ENCODE results near the gene KCNS3. TPM values are rescaled to one million over a fixed set of nuclear protein-coding genes. Genes with fewer than 3 reads are reported as not detected.

Gene KCNS3
- total RNA-seq, 5 donors from 2014 or later (not counting 1 experiment from before 2014, with no cell fraction given): 0.22 TPM; not detected in 4

DNA sequence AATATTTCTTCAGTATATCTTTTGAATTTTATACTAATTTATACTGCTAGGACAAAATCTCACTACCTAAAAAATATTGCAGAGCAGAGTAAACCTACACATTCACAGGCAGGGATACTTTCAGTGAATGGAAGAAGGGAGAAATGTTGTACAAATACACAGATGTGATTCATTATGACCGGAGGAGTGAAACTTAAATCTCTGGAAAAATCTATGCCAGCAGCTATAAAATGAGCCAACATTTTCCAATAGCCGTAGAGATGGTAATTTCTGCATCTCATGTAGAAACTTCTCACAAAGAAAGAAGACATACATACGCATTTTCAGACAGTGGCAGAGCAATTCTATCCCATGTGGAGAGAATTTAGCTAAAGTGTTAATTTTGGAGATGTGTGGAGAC is 54.8 kb downstream of the KCNS3 start:
- WGBS (ENCODE audit: insufficient coverage): no CpG with 5 or more reads among the region's 3 CpGs
- Mint-ChIP-seq H3K4me3 (no peak overlapping the region), H3K36me3 (no peaks in the 10 kb centered on the region), H3K27ac (no peak overlapping the region), H3K4me1 (no peaks in the 10 kb centered on the region), H3K27me3 (peaks cover 20 to 23% of the 10 kb centered on the region in 2 donors), H3K9me3 (peaks cover 0 to 2% (median 0%) of the 10 kb centered on the region in 3 donors)
- Histone ChIP-seq H3K36me3 (ENCODE audit: control insufficient read depth in 2 of 2, extremely low read depth in 1 of 2, insufficient read depth in 1 of 2, low read length in 1 of 2) (no peaks in the 10 kb centered on the region), H3K27ac (ENCODE audit: low read length) (no peak overlapping the region), H3K4me3 (ENCODE audit: control insufficient read depth in 1 of 2, extremely low read depth in 1 of 2, low read length in 1 of 2) (no peak overlapping the region), H3K9me3 (no peaks in the 10 kb centered on the region), H3K27me3 (replicated peaks in 1 of 2; ENCODE audit: control insufficient read depth in 2 of 2, extremely low read depth in 1 of 2, insufficient read depth in 2 of 2, low read length in 1 of 2) (peaks cover 0 to 4% of the 10 kb centered on the region in 2 experiments), H3K4me1 (ENCODE audit: control insufficient read depth in 1 of 2, extremely low read depth in 1 of 2, insufficient read depth in 2 of 2, low read length in 2 of 2) (no peaks in the 10 kb centered on the region)
- CTCF ChIA-PET: no interaction called here
- no peak for ATAC-seq (replicated peaks in 1 of 4)
- no peak for DNase-seq
- POLR2A ChIA-PET: no interaction called here

DNA sequence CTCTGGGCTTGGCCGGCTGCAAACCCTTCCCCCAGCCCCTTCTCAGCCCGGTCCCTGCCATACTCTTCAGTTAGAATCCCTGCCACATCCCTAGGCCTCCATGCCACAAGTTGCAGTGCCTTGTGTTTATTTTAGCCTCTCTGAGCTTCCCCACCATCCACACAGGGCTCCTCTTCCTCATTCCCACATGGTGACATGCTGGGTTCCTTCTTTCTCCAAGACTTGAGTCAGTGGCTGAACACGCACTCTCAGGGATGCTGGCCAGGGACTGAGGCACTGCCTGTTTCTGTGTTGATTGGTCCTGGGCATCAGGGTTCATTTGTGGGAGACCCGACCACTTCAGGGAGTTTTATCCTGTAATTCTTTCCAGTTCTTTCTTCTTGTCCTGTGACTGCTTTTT is 56.3 kb downstream of the KCNS3 start:
- no peak for ATAC-seq (replicated peaks in 1 of 4)
- 54% methylated on average over 2 of the region's 4 CpGs for WGBS (ENCODE audit: insufficient coverage)
- Histone ChIP-seq H3K27me3 (replicated peaks in 1 of 2; ENCODE audit: control insufficient read depth in 2 of 2, extremely low read depth in 1 of 2, insufficient read depth in 2 of 2, low read length in 1 of 2) (peaks cover 0 to 4% of the 10 kb centered on the region in 2 experiments), H3K9me3 (no peaks in the 10 kb centered on the region), H3K4me1 (ENCODE audit: control insufficient read depth in 1 of 2, extremely low read depth in 1 of 2, insufficient read depth in 2 of 2, low read length in 2 of 2) (no peaks in the 10 kb centered on the region), H3K36me3 (ENCODE audit: control insufficient read depth in 2 of 2, extremely low read depth in 1 of 2, insufficient read depth in 1 of 2, low read length in 1 of 2) (no peaks in the 10 kb centered on the region), H3K4me3 (ENCODE audit: control insufficient read depth in 1 of 2, extremely low read depth in 1 of 2, low read length in 1 of 2) (no peak overlapping the region), H3K27ac (ENCODE audit: low read length) (no peak overlapping the region)
- H3K27me3 Mint-ChIP-seq: peaks cover 19% of the 10 kb centered on the region in 2 donors
- H3K4me1 Mint-ChIP-seq: no peaks in the 10 kb centered on the region
- ChIA-PET POLR2A (no interaction called here), CTCF (no interaction called here)
- no peak overlapping the region for H3K27ac Mint-ChIP-seq
- peaks cover 0 to 6% (median 3%) of the 10 kb centered on the region in 3 donors for H3K9me3 Mint-ChIP-seq
- no peaks in the 10 kb centered on the region for H3K36me3 Mint-ChIP-seq
- H3K4me3 Mint-ChIP-seq: no peak overlapping the region
- no peak for DNase-seq

- H3K4me1 Mint-ChIP-seq: no peaks in the 10 kb centered on the region
- DNase-seq (no peak), ATAC-seq (replicated peaks in 1 of 4) (no peak)
- H3K4me3 Mint-ChIP-seq: no peak overlapping the region
- ChIA-PET CTCF (no interaction called here), POLR2A (no interaction called here)
- Histone ChIP-seq H3K4me3 (ENCODE audit: control insufficient read depth in 1 of 2, extremely low read depth in 1 of 2, low read length in 1 of 2) (no peak overlapping the region), H3K9me3 (no peaks in the 10 kb centered on the region), H3K27me3 (replicated peaks in 1 of 2; ENCODE audit: control insufficient read depth in 2 of 2, extremely low read depth in 1 of 2, insufficient read depth in 2 of 2, low read length in 1 of 2) (peaks cover 0 to 4% of the 10 kb centered on the region in 2 experiments), H3K4me1 (ENCODE audit: control insufficient read depth in 1 of 2, extremely low read depth in 1 of 2, insufficient read depth in 2 of 2, low read length in 2 of 2) (no peaks in the 10 kb centered on the region), H3K27ac (ENCODE audit: low read length) (no peak overlapping the region), H3K36me3 (ENCODE audit: control insufficient read depth in 2 of 2, extremely low read depth in 1 of 2, insufficient read depth in 1 of 2, low read length in 1 of 2) (no peaks in the 10 kb centered on the region)
- 80% methylated on average over 1 of the region's 6 CpGs for WGBS (ENCODE audit: insufficient coverage)
- peaks cover 15 to 19% of the 10 kb centered on the region in 2 donors for H3K27me3 Mint-ChIP-seq
- no peaks in the 10 kb centered on the region for H3K36me3 Mint-ChIP-seq
- no peak overlapping the region for H3K27ac Mint-ChIP-seq
- H3K9me3 Mint-ChIP-seq: peaks cover 0 to 6% (median 3%) of the 10 kb centered on the region in 3 donors
These were observed 56.9 kb downstream of the KCNS3 start for GRCh38 chr2:17935242-17935885.

GRCh38 chr2:17936599-17936998 is 58.1 kb downstream of the KCNS3 start:
- Histone ChIP-seq H3K4me3 (ENCODE audit: control insufficient read depth in 1 of 2, extremely low read depth in 1 of 2, low read length in 1 of 2) (no peak overlapping the region), H3K27me3 (replicated peaks in 1 of 2; ENCODE audit: control insufficient read depth in 2 of 2, extremely low read depth in 1 of 2, insufficient read depth in 2 of 2, low read length in 1 of 2) (peaks cover 0 to 4% of the 10 kb centered on the region in 2 experiments), H3K9me3 (no peaks in the 10 kb centered on the region), H3K4me1 (ENCODE audit: control insufficient read depth in 1 of 2, extremely low read depth in 1 of 2, insufficient read depth in 2 of 2, low read length in 2 of 2) (no peaks in the 10 kb centered on the region), H3K27ac (ENCODE audit: low read length) (no peak overlapping the region), H3K36me3 (ENCODE audit: control insufficient read depth in 2 of 2, extremely low read depth in 1 of 2, insufficient read depth in 1 of 2, low read length in 1 of 2) (no peaks in the 10 kb centered on the region)
- DNase-seq: no peak
- H3K27me3 Mint-ChIP-seq: peaks cover 9 to 14% of the 10 kb centered on the region in 2 donors
- ChIA-PET CTCF (no interaction called here), POLR2A (no interaction called here)
- H3K9me3 Mint-ChIP-seq: peaks cover 0 to 4% (median 3%) of the 10 kb centered on the region in 3 donors
- H3K27ac Mint-ChIP-seq: no peak overlapping the region
- no peaks in the 10 kb centered on the region for H3K4me1 Mint-ChIP-seq
- WGBS (ENCODE audit: insufficient coverage): 90% methylated on average over 1 of the region's 1 CpG
- no peak for ATAC-seq (replicated peaks in 1 of 4)
- H3K36me3 Mint-ChIP-seq: no peaks in the 10 kb centered on the region
- no peak overlapping the region for H3K4me3 Mint-ChIP-seq

GRCh38 chr2:17940091-17940630 is 61.7 kb downstream of the KCNS3 start:
- POLR2A ChIA-PET: no interaction called here
- no peak overlapping the region for H3K27ac ChIP-seq (ENCODE audit: low read length)
- no peaks in the 10 kb centered on the region for H3K4me1 ChIP-seq (ENCODE audit: control insufficient read depth in 1 of 2, extremely low read depth in 1 of 2, insufficient read depth in 2 of 2, low read length in 2 of 2)
- Mint-ChIP-seq H3K9me3 (peaks cover 0 to 4% (median 3%) of the 10 kb centered on the region in 3 donors), H3K4me1 (no peaks in the 10 kb centered on the region), H3K27me3 (peaks cover 3 to 11% of the 10 kb centered on the region in 2 donors), H3K27ac (no peak overlapping the region), H3K4me3 (no peak overlapping the region), H3K36me3 (no peaks in the 10 kb centered on the region)
- no peak overlapping the region for H3K4me3 ChIP-seq (ENCODE audit: control insufficient read depth in 1 of 2, extremely low read depth in 1 of 2, low read length in 1 of 2)
- 58% methylated on average over 2 of the region's 2 CpGs for WGBS (ENCODE audit: insufficient coverage)
- DNase-seq (no peak), ATAC-seq (replicated peaks in 1 of 4) (no peak)
- no peaks in the 10 kb centered on the region for H3K36me3 ChIP-seq (ENCODE audit: control insufficient read depth in 2 of 2, extremely low read depth in 1 of 2, insufficient read depth in 1 of 2, low read length in 1 of 2)
- no peaks in the 10 kb centered on the region for H3K27me3 ChIP-seq (replicated peaks in 1 of 2; ENCODE audit: control insufficient read depth in 2 of 2, extremely low read depth in 1 of 2, insufficient read depth in 2 of 2, low read length in 1 of 2)
- no peaks in the 10 kb centered on the region for H3K9me3 ChIP-seq
- CTCF ChIA-PET: no interaction called here

DNA sequence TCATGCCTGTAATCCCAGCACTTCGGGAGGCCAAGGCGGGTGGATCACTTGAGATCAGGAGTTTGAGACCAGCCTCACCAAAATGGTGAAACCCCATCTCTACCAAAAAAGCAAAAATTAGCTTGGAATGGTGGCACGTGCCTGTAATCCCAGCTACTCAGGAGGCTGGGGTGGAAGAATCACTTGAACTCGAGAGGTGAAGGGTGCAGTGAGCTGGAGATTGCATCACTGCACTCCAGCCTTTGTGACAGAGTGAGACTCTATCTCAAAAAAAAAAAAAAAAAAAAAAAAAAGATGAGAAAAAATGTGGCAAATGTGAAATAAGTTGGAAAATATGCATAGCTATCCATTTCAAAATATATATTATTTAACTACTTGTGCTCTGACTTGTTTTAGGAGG is 65.0 kb downstream of the KCNS3 start:
- Histone ChIP-seq H3K9me3 (no peaks in the 10 kb centered on the region), H3K36me3 (ENCODE audit: control insufficient read depth in 2 of 2, extremely low read depth in 1 of 2, insufficient read depth in 1 of 2, low read length in 1 of 2) (no peaks in the 10 kb centered on the region), H3K27ac (ENCODE audit: low read length) (no peak overlapping the region), H3K4me1 (ENCODE audit: control insufficient read depth in 1 of 2, extremely low read depth in 1 of 2, insufficient read depth in 2 of 2, low read length in 2 of 2) (no peaks in the 10 kb centered on the region), H3K4me3 (ENCODE audit: control insufficient read depth in 1 of 2, extremely low read depth in 1 of 2, low read length in 1 of 2) (no peak overlapping the region), H3K27me3 (replicated peaks in 1 of 2; ENCODE audit: control insufficient read depth in 2 of 2, extremely low read depth in 1 of 2, insufficient read depth in 2 of 2, low read length in 1 of 2) (no peaks in the 10 kb centered on the region)
- Mint-ChIP-seq H3K4me1 (no peaks in the 10 kb centered on the region), H3K36me3 (no peaks in the 10 kb centered on the region), H3K9me3 (peaks cover 0 to 9% (median 3%) of the 10 kb centered on the region in 3 donors), H3K4me3 (no peak overlapping the region), H3K27me3 (peaks cover 5 to 6% of the 10 kb centered on the region in 2 donors), H3K27ac (no peak overlapping the region)
- ChIA-PET CTCF (no interaction called here), POLR2A (no interaction called here)
- no peak for DNase-seq
- WGBS (ENCODE audit: insufficient coverage): no CpG with 5 or more reads among the region's 4 CpGs
- no peak for ATAC-seq (replicated peaks in 1 of 4)

All from T-cell (primary cell).